Esophagus muscularis mucosa (tissue), 4 donors: ENCODE data around the gene CSRP1. TPM values are rescaled to one million over a fixed set of nuclear protein-coding genes. Genes with fewer than 3 reads are reported as not detected.

ENCODE experiments used
- DNase-seq: peaks from one replicate; pipeline ENCODE4 v3.0.0-alpha.2; 2017; ENCODE audit errors: extremely low spot score
- H3K27ac ChIP-seq, 4 donors: fragments of 200-600 bp; sonication (generic); replicated peaks in 1 of 4; 1 replicate in 3 of 4; 2 replicates in 1 of 4; pipeline ENCODE4 v1.5.1; 2016 to 2019; ENCODE audit warnings: mild to moderate bottlenecking in 1 of 4
- H3K27me3 ChIP-seq, 4 donors: fragments of 200-600 bp; sonication (generic); one replicate each; pipeline versions ENCODE4 v1.5.1 to v1.6.0; 2016 to 2019
- H3K36me3 ChIP-seq, 4 donors: fragments of 200-600 bp; sonication (generic); one replicate each; pipeline ENCODE4 v1.5.1; 2016 to 2019
- H3K4me1 ChIP-seq, 4 donors: fragments of 200-600 bp; sonication (generic); one replicate each; pipeline ENCODE4 v1.5.1; 2016 to 2019
- H3K4me3 ChIP-seq, 4 donors: fragments of 200-600 bp; sonication (generic); 1 replicate in 2 of 4; 2 replicates in 2 of 4; pipeline ENCODE4 v1.5.1; 2016 to 2019; ENCODE audit warnings: mild to moderate bottlenecking in 4 of 4, moderate library complexity in 1 of 4
- H3K9me3 ChIP-seq, 4 donors: fragments of 200-600 bp; sonication (generic); 1 replicate in 3 of 4; 2 replicates in 1 of 4; pipeline ENCODE4 v1.5.1; 2016 to 2019
- CTCF ChIP-seq, 3 experiments: fragments of 200-600 bp in 2 of 3; fragments of 450-650 bp in 1 of 3; sonication (generic) in 2 of 3; IDR thresholded peaks; one replicate each; pipeline ENCODE4 v1.5.1; 2017 to 2019; ENCODE audit warnings: antibody characterized with exemption in 3 of 3, mild to moderate bottlenecking in 2 of 3, moderate library complexity in 1 of 3
- EP300 ChIP-seq: sonication (generic); formaldehyde crosslinking; IDR thresholded peaks from one replicate; pipeline ENCODE4 v1.6.1; 2017; ENCODE audit warnings: antibody characterized with exemption
- POLR2A ChIP-seq: fragments of 450-650 bp; IDR thresholded peaks from one replicate; pipeline ENCODE4 v1.6.1; 2017; ENCODE audit warnings: antibody characterized with exemption, moderate library complexity, mild to moderate bottlenecking, low read depth
- POLR2AphosphoS5 ChIP-seq, 2 donors: sonication (generic); formaldehyde crosslinking; IDR thresholded peaks; one replicate each; pipeline ENCODE4 v1.6.1; 2017; ENCODE audit warnings: antibody characterized with exemption in 2 of 2
- WGBS: methylation state at CpG from one replicate; pipeline ENCODE4 v1.1.5; 2018; 5-methylcytosine and 5-hydroxymethylcytosine counted together
- intact Hi-C: fragments of 100-400 bp; cut with DNase I; formaldehyde crosslinking; loops from one replicate; pipeline ENCODE4 v1.15.1; 2023
- total RNA-seq, 4 donors: library from RNA; depleted of rRNA; stranded (reverse); fragments of >200 nt; gene quantifications; one replicate each; pipeline versions ENCODE4 v1.1.0 to v1.2.1, GENCODE V29; 2016

The CSRP1 gene
- total RNA-seq, 4 donors from 2014 or later = 3,645 to 7,984 (median 5,321) TPM

GRCh38 chr1:201447903-201448871, 58.7 kb downstream of the CSRP1 start:
- Histone ChIP-seq H3K9me3 (no peaks in the 10 kb centered on the region), H3K27me3 (no peaks in the 10 kb centered on the region), H3K4me3 (no peak overlapping the region), H3K36me3 (no peaks in the 10 kb centered on the region), H3K27ac (peak overlapping the region; percentile 41 to 68 (median 53)), H3K4me1 (peaks cover 32 to 41% (median 39%) of the 10 kb centered on the region in 4 donors)
- 31% methylated on average over 20 of the region's 20 CpGs for WGBS
- TF ChIP-seq POLR2A (no peak), CTCF (IDR thresholded peaks at IDR 0.05) (peak; percentile 87 to 91 (median 88)), POLR2AphosphoS5 (IDR thresholded peaks at IDR 0.05) (peak; percentile 49 to 56)
- no peak for DNase-seq
- intact Hi-C loops = loop anchor here (1.0 kb wide), 2 partner anchors 33 to 65 kb away; no protein-coding TSS in a partner anchor

GRCh38 chr1:201445310-201445709, 61.6 kb downstream of the CSRP1 start:
- H3K4me3 ChIP-seq = no peak overlapping the region
- H3K36me3 ChIP-seq = no peaks in the 10 kb centered on the region
- intact Hi-C loops = no loop called here
- TF ChIP-seq POLR2AphosphoS5 (IDR thresholded peaks at IDR 0.05) = no peak
- TF ChIP-seq EP300 = no peak
- TF ChIP-seq POLR2A = no peak
- no peak for TF ChIP-seq CTCF (IDR thresholded peaks at IDR 0.05)
- no peaks in the 10 kb centered on the region for H3K27me3 ChIP-seq
- 87% methylated on average over 6 of the region's 6 CpGs for WGBS
- H3K9me3 ChIP-seq = no peaks in the 10 kb centered on the region
- H3K27ac ChIP-seq = no peak overlapping the region
- no peak for DNase-seq
- peaks cover 23 to 28% (median 25%) of the 10 kb centered on the region in 4 donors for H3K4me1 ChIP-seq

- 83% methylated on average over 4 of the region's 4 CpGs for WGBS
- TF ChIP-seq POLR2A (no peak), CTCF (IDR thresholded peaks at IDR 0.05) (no peak), EP300 (no peak), POLR2AphosphoS5 (IDR thresholded peaks at IDR 0.05) (no peak)
- Histone ChIP-seq H3K36me3 (no peaks in the 10 kb centered on the region), H3K9me3 (no peaks in the 10 kb centered on the region), H3K4me1 (peaks cover 18 to 23% (median 19%) of the 10 kb centered on the region in 4 donors), H3K27me3 (no peaks in the 10 kb centered on the region), H3K4me3 (no peak overlapping the region), H3K27ac (no peak overlapping the region)
- DNase-seq = no peak
- intact Hi-C loops = no loop called here
These were observed 62.1 kb downstream of the CSRP1 start for GRCh38 chr1:201444792-201445191.

GRCh38 chr1:201443747-201444146, 63.2 kb downstream of the CSRP1 start:
- TF ChIP-seq POLR2A (no peak), POLR2AphosphoS5 (IDR thresholded peaks at IDR 0.05) (no peak), EP300 (no peak), CTCF (IDR thresholded peaks at IDR 0.05) (no peak)
- Histone ChIP-seq H3K27ac (no peak overlapping the region), H3K36me3 (no peaks in the 10 kb centered on the region), H3K4me3 (no peak overlapping the region), H3K9me3 (no peaks in the 10 kb centered on the region), H3K4me1 (peaks cover 11 to 13% (median 12%) of the 10 kb centered on the region in 4 donors), H3K27me3 (no peaks in the 10 kb centered on the region)
- no peak for DNase-seq
- 96% methylated on average over 7 of the region's 7 CpGs for whole genome bisulfite sequencing
- intact Hi-C loops = no loop called here
